ENCODE measurements around the gene CARNS1. TPM values are rescaled to one million over a fixed set of nuclear protein-coding genes. Genes with fewer than 3 reads are reported as not detected.

Gene CARNS1
- total and polyA plus RNA-seq, 2 of the 13 experiments (the other 11 are each of a cell fraction or from before 2014, with no cell fraction given): not detected

DNA sequence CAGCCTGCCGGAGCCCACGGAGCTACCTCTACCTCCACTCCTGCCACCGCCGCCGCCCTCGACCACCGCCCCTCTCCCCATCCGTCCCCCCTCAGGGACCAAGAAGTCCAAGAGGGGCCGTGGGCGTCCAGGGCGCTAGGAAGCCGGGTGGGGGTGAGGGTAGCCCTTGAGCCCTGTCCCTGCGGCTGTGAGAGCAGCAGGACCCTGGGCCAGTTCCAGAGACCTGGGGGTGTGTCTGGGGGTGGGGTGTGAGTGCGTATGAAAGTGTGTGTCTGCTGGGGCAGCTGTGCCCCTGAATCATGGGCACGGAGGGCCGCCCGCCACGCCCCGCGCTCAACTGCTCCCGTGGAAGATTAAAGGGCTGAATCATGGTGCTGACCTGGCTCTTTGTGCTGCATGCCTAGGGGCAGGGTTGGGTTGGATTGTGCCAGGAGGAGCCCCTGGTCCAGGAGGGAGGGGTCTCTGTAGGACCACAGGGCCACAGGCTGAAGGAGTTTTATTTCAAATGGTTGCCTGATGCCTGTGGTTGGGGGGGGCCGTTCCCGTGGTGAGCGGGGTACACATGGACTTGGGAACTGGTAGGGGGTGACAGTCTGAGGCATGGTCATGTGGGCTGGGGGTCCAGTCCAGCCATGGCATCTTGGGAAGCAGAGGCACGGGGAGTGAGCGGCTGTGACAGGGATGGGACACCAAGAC is 19.7 kb downstream of the CARNS1 start (continued):
- TF ChIP-seq, protein P1, sequence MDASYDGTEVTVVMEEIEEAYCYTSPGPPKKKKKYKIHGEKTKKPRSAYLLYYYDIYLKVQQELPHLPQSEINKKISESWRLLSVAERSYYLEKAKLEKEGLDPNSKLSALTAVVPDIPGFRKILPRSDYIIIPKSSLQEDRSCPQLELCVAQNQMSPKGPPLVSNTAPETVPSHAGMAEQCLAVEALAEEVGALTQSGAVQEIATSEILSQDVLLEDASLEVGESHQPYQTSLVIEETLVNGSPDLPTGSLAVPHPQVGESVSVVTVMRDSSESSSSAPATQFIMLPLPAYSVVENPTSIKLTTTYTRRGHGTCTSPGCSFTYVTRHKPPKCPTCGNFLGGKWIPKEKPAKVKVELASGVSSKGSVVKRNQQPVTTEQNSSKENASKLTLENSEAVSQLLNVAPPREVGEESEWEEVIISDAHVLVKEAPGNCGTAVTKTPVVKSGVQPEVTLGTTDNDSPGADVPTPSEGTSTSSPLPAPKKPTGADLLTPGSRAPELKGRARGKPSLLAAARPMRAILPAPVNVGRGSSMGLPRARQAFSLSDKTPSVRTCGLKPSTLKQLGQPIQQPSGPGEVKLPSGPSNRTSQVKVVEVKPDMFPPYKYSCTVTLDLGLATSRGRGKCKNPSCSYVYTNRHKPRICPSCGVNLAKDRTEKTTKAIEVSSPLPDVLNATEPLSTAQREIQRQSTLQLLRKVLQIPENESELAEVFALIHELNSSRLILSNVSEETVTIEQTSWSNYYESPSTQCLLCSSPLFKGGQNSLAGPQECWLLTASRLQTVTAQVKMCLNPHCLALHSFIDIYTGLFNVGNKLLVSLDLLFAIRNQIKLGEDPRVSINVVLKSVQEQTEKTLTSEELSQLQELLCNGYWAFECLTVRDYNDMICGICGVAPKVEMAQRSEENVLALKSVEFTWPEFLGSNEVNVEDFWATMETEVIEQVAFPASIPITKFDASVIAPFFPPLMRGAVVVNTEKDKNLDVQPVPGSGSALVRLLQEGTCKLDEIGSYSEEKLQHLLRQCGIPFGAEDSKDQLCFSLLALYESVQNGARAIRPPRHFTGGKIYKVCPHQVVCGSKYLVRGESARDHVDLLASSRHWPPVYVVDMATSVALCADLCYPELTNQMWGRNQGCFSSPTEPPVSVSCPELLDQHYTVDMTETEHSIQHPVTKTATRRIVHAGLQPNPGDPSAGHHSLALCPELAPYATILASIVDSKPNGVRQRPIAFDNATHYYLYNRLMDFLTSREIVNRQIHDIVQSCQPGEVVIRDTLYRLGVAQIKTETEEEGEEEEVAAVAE (CRISPR knock-in tag; IDR thresholded peaks at IDR 0.05; ENCODE audit: borderline replicate concordance): no peak
- TF ChIP-seq ZNF326 (CRISPR knock-in tag; IDR thresholded peaks at IDR 0.05; ENCODE audit: borderline replicate concordance): no peak
- TF ChIP-seq NR2F2 (IDR thresholded peaks at IDR 0.05; ENCODE audit: borderline replicate concordance, low read depth): no peak
- TF ChIP-seq, protein P2, sequence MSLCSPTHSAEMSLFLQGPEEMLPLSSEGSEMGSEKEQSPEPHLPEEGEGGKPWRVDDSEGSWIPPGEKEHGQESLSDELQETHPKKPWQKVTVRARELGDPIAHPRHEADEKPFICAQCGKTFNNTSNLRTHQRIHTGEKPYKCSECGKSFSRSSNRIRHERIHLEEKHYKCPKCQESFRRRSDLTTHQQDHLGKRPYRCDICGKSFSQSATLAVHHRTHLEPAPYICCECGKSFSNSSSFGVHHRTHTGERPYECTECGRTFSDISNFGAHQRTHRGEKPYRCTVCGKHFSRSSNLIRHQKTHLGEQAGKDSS (CRISPR knock-in tag; IDR thresholded peaks at IDR 0.05; ENCODE audit: borderline replicate concordance, low read depth): no peak
- TF ChIP-seq JDP2 (CRISPR knock-in tag; IDR thresholded peaks at IDR 0.05; ENCODE audit: borderline replicate concordance): no peak
- no peak for TF ChIP-seq ZNF44 (CRISPR knock-in tag; IDR thresholded peaks at IDR 0.05)
- TF ChIP-seq ZNF18 (CRISPR knock-in tag; IDR thresholded peaks at IDR 0.05; ENCODE audit: insufficient replicate concordance): no peak
